Retinal pigment epithelial cell (primary cell): ENCODE results near the gene RALGDS.

ENCODE experiments used
- DNase-seq: peaks from one replicate; pipeline ENCODE4 v3.0.0-alpha.2; 2010; ENCODE audit warnings: low read depth
- H3K4me3 ChIP-seq: 2 replicates; pipeline ENCODE4 v1.5.1; 2011; ENCODE audit warnings: mild to moderate bottlenecking, low read length, control low read depth, moderate library complexity
- CTCF ChIP-seq: conservative IDR thresholded peaks from 2 replicates; pipeline ENCODE4 v1.5.1; 2011; ENCODE audit warnings: low read depth, low read length, control low read depth, inconsistent platforms

The RALGDS gene

DNA sequence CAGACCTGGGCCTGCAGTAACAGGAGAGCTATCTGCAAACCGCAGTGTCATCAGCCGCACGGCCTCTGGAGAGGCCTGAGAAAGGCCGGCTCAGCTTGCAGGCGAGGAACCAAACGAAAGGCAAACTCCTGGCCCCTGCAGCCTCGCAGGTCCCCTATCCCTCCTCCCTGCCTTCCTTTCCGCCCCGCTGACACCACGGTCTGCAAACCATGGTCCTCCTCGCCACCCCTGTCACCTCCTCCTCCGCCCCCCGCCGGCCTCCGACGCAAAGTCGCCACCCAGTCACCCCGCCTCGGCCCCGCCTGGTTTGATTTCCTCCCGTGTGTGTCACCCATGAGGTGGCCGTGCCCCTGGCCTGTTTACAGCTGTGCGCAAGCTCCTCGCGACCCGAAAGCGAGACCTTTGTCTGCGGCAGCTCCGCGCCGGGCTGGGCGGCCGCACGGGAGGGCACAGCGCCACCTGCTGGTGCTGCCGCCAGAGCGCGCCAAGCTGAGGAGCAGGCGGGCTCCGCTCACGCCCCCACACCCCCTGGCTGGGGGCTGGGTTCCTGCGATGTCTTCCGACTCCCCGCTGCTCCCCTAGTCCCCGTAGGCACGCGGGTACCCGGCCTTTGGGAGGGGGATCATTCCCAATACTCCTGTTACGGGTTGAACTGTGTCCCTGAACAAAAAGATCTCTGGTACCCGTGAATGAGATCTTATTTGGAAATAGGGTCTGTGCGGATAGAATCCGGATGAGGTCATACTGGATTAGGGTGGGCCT, 23.3 kb upstream of the RALGDS start:
- H3K4me3 ChIP-seq, result peak overlapping the region; percentile 35
- DNase-seq, result no peak
- peak; percentile 86 for TF ChIP-seq CTCF

DNA sequence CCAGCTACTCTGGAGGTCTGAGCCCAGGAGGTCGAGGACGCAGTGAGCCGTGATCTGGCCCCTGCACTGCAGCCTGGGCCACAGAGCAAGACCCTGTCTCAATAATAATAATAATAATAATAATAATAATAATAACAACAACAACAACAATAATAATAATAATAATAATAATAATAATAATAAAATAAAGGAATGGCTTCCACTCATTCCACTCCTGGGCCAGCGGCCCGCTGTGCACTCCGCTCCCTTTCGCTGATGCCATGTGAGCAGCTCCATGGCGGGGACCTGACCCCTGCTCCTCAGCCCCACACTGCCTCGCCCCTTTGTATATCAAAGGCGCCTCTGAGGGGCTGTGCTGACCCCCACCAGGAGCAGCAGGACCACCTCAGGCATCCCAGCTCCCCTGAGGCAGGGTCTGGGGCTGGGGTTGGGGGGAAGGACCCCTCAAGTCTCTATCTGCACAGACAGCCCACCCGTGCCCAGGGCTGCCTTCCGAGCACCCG, 22.6 kb upstream of the RALGDS start:
- no peak for TF ChIP-seq CTCF
- DNase-seq, result no peak
- H3K4me3 ChIP-seq, result no peak overlapping the region

DNA sequence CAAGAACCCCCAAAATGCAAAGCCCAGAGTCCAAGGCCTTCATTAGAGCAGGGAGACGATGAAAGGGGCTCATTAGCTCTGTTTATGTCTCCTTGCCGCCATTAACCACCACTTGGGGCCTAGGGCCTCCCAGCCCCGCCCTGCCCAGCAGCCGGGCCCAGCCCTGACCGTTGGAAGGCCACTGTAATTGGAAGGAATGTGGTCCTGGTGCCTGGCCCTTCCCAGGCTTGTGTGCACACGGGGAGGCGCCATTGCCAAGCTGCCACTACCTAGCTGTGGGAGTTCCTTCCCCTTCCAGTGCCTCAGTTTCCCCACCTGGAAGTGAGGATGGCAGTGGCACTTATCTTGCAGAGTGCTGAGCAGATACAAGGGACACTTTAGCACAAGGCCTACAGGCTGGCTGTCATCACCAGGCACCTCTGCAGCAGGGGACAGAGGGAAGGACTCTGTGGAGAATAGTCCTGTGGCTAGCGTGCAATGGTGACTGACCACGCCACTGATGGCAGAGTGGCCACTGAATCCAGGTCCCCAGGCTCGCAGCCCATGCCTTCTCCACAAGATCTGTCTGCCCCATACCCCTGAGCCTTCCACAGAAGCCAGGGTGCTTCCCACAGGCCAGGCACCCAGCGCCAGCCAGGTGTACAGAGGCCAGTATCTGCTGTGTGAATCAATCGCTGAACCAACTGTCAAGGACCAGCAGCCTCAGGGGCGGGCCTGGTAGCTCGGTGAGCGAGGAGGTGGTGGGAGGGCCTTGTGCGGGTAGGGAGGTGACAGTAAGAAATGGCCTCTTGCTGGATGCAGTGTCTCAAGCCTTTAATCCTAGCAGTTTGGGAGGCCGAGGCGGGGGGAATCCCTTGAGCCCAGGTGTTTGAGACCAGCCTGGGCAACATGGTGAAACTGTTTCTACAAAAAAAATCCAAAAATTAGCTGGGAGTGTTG, 21.9 kb upstream of the RALGDS start:
- no peak for TF ChIP-seq CTCF
- DNase-seq, result no peak
- no peak overlapping the region for H3K4me3 ChIP-seq

GRCh38 chr9:133141833-133142595, 21.0 kb upstream of the RALGDS start:
- no peak overlapping the region for H3K4me3 ChIP-seq
- no peak for TF ChIP-seq CTCF

DNA sequence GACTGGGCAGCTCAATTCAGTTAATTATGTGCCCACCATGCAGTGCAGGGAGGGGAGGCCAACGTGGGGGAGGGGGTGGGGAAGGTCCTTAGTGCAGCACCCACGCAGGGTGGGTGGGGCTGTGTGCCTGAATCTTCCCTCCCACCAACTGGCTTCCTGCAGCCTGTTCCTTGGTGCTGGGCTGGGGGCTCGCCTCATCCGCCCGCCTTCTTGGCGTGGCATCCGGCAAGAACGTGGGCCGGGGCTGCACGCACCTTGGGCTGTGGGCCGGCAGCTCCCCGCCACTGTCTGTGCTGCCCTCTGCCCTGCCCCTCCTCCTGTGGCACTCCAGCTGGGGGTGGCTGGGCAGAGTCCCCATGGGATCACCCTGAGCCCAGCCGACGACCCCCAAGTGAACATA, 19.6 kb upstream of the RALGDS start:
- H3K4me3 ChIP-seq, result no peak overlapping the region
- no peak for DNase-seq
- no peak for TF ChIP-seq CTCF

More at GRCh38 chr9:133141833-133142595, 21.0 kb upstream of the RALGDS start:
- no peak for DNase-seq

GRCh38 chr9:133140174-133140505, 19.1 kb upstream of the RALGDS start:
- H3K4me3 ChIP-seq, result no peak overlapping the region
- TF ChIP-seq CTCF, result no peak
- no peak for DNase-seq
